K562 (cell line): ENCODE results near the gene LAMA2. TPM values are rescaled to one million over a fixed set of nuclear protein-coding genes. Genes with fewer than 3 reads are reported as not detected.
A peak's percentile ranks its signal among the peaks of the same experiment; 100 is the strongest.
"Not testable (repeated sequence)": the region's sequence is repeated elsewhere in the genome, so short reads cannot be mapped to it uniquely, and the experiment has no call there.

Experiments used
- ATAC-seq: fragments of 200-7000 bp; cut with Tn5 transposase; 3 replicates; pipeline ENCODE4 v1.9.1; 2020; ENCODE audit warnings: moderate library complexity
- BruUV-seq: library from RNA; stranded (reverse); fragments of 400-500 nt; replicated peaks from 2 replicates; lab custom pipeline; 2021; lab: Mats Ljungman, UMichigan
- CTCF ChIA-PET: fragments of 300-600 bp; formaldehyde crosslinking; extraction: SDS; loops from one replicate; lab custom pipeline; 2021; ENCODE audit warnings: low intra/inter-chr PET ratio; lab: Yijun Ruan, JAX
- POLR2A ChIA-PET: fragments of 300-600, 350-650 bp; sonication (Branson Sonifier 250); formaldehyde crosslinking; extraction: SDS; loops from one replicate; lab custom pipeline; 2021; ENCODE audit warnings: antibody characterized with exemption, inconsistent platforms; lab: Yijun Ruan, JAX
- DNase-seq, 4 experiments: peaks; one replicate each; pipeline versions ENCODE4 v3.0.0 to v3.0.0-alpha.2; 2011 to 2018; ENCODE audit warnings: low spot score in 3 of 4, mixed read lengths in 3 of 4; ENCODE audit errors: extremely low read depth in 1 of 4
- FAIRE-seq: peaks from 2 replicates; lab custom pipeline; 2011; peaks lifted over from hg19 to GRCh38; lab: Jason Lieb, UNC
- H2AFZ ChIP-seq: 2 replicates; pipeline ENCODE4 v1.6.0; 2011; ENCODE audit warnings: low read depth, low read length, control low read depth, inconsistent platforms
- H3K27ac ChIP-seq: fragments of 200-600 bp; 3 replicates; pipeline ENCODE4 v1.8.0; 2011; ENCODE audit warnings: low read depth, mild to moderate bottlenecking, control low read depth, inconsistent platforms, low read length, moderate library complexity, mixed read lengths; ENCODE audit errors: extremely low read depth
- H3K27me3 ChIP-seq, 2 experiments: fragments of 300-600 bp in 1 of 2; 2 replicates in 1 of 2; 3 replicates in 1 of 2; pipeline versions ENCODE4 v1.6.0 to v1.8.0; 2011; ENCODE audit warnings: inconsistent platforms in 2 of 2, low read length in 2 of 2, mild to moderate bottlenecking in 1 of 2, mixed read lengths in 1 of 2, moderate library complexity in 1 of 2; ENCODE audit not compliant: control insufficient read depth in 2 of 2, insufficient read depth in 2 of 2
- H3K36me3 ChIP-seq: fragments of 300-600 bp; 3 replicates; pipeline ENCODE4 v1.8.0; 2011; ENCODE audit warnings: mild to moderate bottlenecking, low read length, inconsistent platforms; ENCODE audit not compliant: control insufficient read depth, insufficient read depth
- H3K4me1 ChIP-seq, 2 experiments: fragments of 200-600 bp in 1 of 2; replicated peaks in 1 of 2; 2 replicates in 1 of 2; 3 replicates in 1 of 2; pipeline versions ENCODE4 v1.5.1 to v1.8.0; 2011; ENCODE audit warnings: inconsistent platforms in 2 of 2, low read length in 2 of 2, mild to moderate bottlenecking in 1 of 2, mixed read lengths in 1 of 2, moderate library complexity in 1 of 2; ENCODE audit not compliant: control insufficient read depth in 2 of 2, insufficient read depth in 2 of 2
- H3K4me2 ChIP-seq: 2 replicates; pipeline ENCODE4 v1.6.1; 2011; ENCODE audit warnings: low read length, control low read depth, inconsistent platforms, mixed read lengths; ENCODE audit not compliant: insufficient read depth
- H3K4me3 ChIP-seq: fragments of 200-600 bp; sonication (generic), shearing (Covaris generic); 2 replicates; pipeline ENCODE4 v1.5.1; 2016; ENCODE audit warnings: control low read depth, inconsistent platforms
- H3K79me2 ChIP-seq: fragments of 200-600 bp; 3 replicates; pipeline ENCODE4 v1.8.0; 2011; ENCODE audit warnings: low read length, inconsistent platforms; ENCODE audit not compliant: control insufficient read depth, insufficient read depth
- H3K9ac ChIP-seq, 2 experiments: 2 replicates each; pipeline versions ENCODE4 v1.6.0 to v1.6.1; 2011; ENCODE audit warnings: low read depth in 2 of 2, low read length in 2 of 2, control low read depth in 1 of 2, inconsistent platforms in 1 of 2, mild to moderate bottlenecking in 1 of 2, mixed read lengths in 1 of 2; ENCODE audit not compliant: insufficient read depth in 1 of 2
- H3K9me1 ChIP-seq: one replicate; pipeline ENCODE4 v1.6.0; 2011; ENCODE audit warnings: inconsistent platforms, mild to moderate bottlenecking, low read length, moderate library complexity; ENCODE audit not compliant: control insufficient read depth, insufficient read depth
- H3K9me3 ChIP-seq: replicated peaks from 2 replicates; pipeline ENCODE4 v1.5.1; 2011; ENCODE audit warnings: low read depth, low read length, inconsistent platforms; ENCODE audit not compliant: control insufficient read depth, insufficient read depth
- H4K20me1 ChIP-seq: replicated peaks from 2 replicates; pipeline ENCODE4 v1.6.1; 2011; ENCODE audit warnings: low read length, inconsistent platforms, mixed read lengths; ENCODE audit not compliant: control insufficient read depth, insufficient read depth
- CHCHD3 ChIP-seq: fragments of 250-450 bp; sonication (Bioruptor Pico); IDR thresholded peaks from 2 replicates; pipeline ENCODE4 v2.1.2; 2022; ENCODE audit warnings: mild to moderate bottlenecking
- ETS2 ChIP-seq: IDR thresholded peaks from 2 replicates; pipeline ENCODE4 v1.6.1; 2016; ENCODE audit warnings: borderline replicate concordance, missing genetic modification characterization, mild to moderate bottlenecking, moderate library complexity, missing compliant biosample characterization; ENCODE audit not compliant: poor library complexity, severe bottlenecking
- MEIS2 ChIP-seq: fragments of 450-650 bp; IDR thresholded peaks from 2 replicates; pipeline ENCODE4 v1.6.1; 2014; ENCODE audit warnings: mild to moderate bottlenecking; ENCODE audit not compliant: partially characterized antibody
- NFRKB ChIP-seq: fragments of 450-650 bp; IDR thresholded peaks from 2 replicates; pipeline ENCODE4 v1.6.1; 2016; ENCODE audit warnings: low read depth
- NUFIP1 ChIP-seq: fragments of 450-650 bp; IDR thresholded peaks from 2 replicates; pipeline ENCODE4 v1.6.1; 2018; ENCODE audit not compliant: partially characterized antibody
- SREBF2 ChIP-seq: sonication (generic); formaldehyde crosslinking; IDR thresholded peaks from 2 replicates; pipeline ENCODE4 v1.4.0; 2020; ENCODE audit warnings: mild to moderate bottlenecking, missing genetic modification reagents
- ZFX ChIP-seq: sonication (generic); formaldehyde crosslinking; IDR thresholded peaks from 2 replicates; pipeline ENCODE4 v1.8.0; 2022; ENCODE audit warnings: mild to moderate bottlenecking, missing genetic modification reagents, moderate library complexity
- ZNF316 ChIP-seq: fragments of 450-650 bp; IDR thresholded peaks from 2 replicates; pipeline ENCODE4 v1.6.1; 2016
- ZNF586 ChIP-seq: fragments of 450-650 bp; formaldehyde crosslinking; conservative IDR thresholded peaks from 2 replicates; pipeline ENCODE4 v1.4.0; 2020; ENCODE audit warnings: mild to moderate bottlenecking, moderate library complexity
- WGBS: fragments of 100-300 bp; shearing (Covaris generic); methylation state at CpG from one replicate; pipeline ENCODE4 v1.1.6; 2016; ENCODE audit warnings: low coverage, mixed read lengths; ENCODE audit not compliant: insufficient coverage; ENCODE audit errors: missing lambda C conversion rate; 5-methylcytosine and 5-hydroxymethylcytosine counted together
- in situ Hi-C: fragments of 300-500 bp; cut with MboI; formaldehyde crosslinking; loops from 4 replicates; pipeline ENCODE4 v1.15.0; 2018; ENCODE audit warnings: inconsistent platforms, mixed read lengths
- intact Hi-C: fragments of 100-400 bp; cut with micrococcal nuclease; formaldehyde crosslinking; loops from 2 replicates; pipeline ENCODE4 v1.14.2; 2022
- polyA plus RNA-seq, 8 experiments: library from polyadenylated mRNA; depleted of rRNA in 4 of 8; stranded (reverse) in 5 of 8; unstranded in 3 of 8; fragments of >200 nt; fragmentation: Nextera tagmentation in 2 of 8; fragmentation: Illumina TruSeq in 1 of 8; extraction: Ambion mirVana in 2 of 8; extraction: Trizol in 1 of 8; gene quantifications; 2 replicates each; pipeline versions ENCODE4 v1.2.1 to v1.2.3, GENCODE V29; 2011 to 2014; ENCODE audit warnings: inconsistent platforms in 1 of 8, missing spikeins in 1 of 8
- total RNA-seq, 7 experiments: library from RNA; depleted of rRNA in 6 of 7; stranded (reverse); fragments of >200 nt in 6 of 7; fragmentation: Illumina TruSeq in 2 of 7; extraction: Trizol in 2 of 7; gene quantifications; 2 replicates each; pipeline versions ENCODE4 v1.2.1 to v1.2.3, GENCODE V29; 2011 to 2021; ENCODE audit warnings: low replicate concordance in 1 of 7

Gene LAMA2
- total and polyA plus RNA-seq, 9 of the 15 experiments (the other 6 are each of a cell fraction or from before 2014, with no cell fraction given) = 0.04 to 1.5 (median 0.36) TPM

GRCh38 chr6:129073691-129074395 is 190.9 kb downstream of the LAMA2 start:
- no peak overlapping the region for H3K27ac ChIP-seq
- POLR2A ChIA-PET = no interaction called here
- no peak overlapping the region for H2AFZ ChIP-seq
- H3K9me1 ChIP-seq = no peaks in the 10 kb centered on the region
- no peaks in the 10 kb centered on the region for H3K79me2 ChIP-seq
- no peak for TF ChIP-seq NUFIP1
- no peak for TF ChIP-seq SREBF2 (CRISPR knock-in tag)
- TF ChIP-seq ZNF586 (CRISPR knock-in tag) = no peak
- TF ChIP-seq MEIS2 = no peak
- TF ChIP-seq NFRKB = no peak
- no peak for TF ChIP-seq ETS2
- no peak for TF ChIP-seq ZFX (CRISPR knock-in tag)
- WGBS = 2% methylated on average over 3 of the region's 3 CpGs
- H3K27me3 ChIP-seq = no peaks in the 10 kb centered on the region
- DNase-seq (no peak), ATAC-seq (no peak), FAIRE-seq (no peak)
- no peak overlapping the region for H3K4me3 ChIP-seq
- no peaks in the 10 kb centered on the region for H3K9me3 ChIP-seq
- CTCF ChIA-PET = no interaction called here
- no TSS peak for BruUV-seq
- no peaks in the 10 kb centered on the region for H4K20me1 ChIP-seq
- intact Hi-C loops = no loop called here
- no peak overlapping the region for H3K9ac ChIP-seq
- in situ Hi-C loops = no loop called here
- no peak overlapping the region for H3K4me2 ChIP-seq
- H3K36me3 ChIP-seq = no peaks in the 10 kb centered on the region
- H3K4me1 ChIP-seq = no peaks in the 10 kb centered on the region

GRCh38 chr6:129084406-129084805 is 201.5 kb downstream of the LAMA2 start:
- DNase-seq = no peak
- Histone ChIP-seq H3K27ac (no peak overlapping the region), H4K20me1 (no peaks in the 10 kb centered on the region), H3K9ac (no peak overlapping the region), H3K9me3 (no peaks in the 10 kb centered on the region), H3K4me2 (no peak overlapping the region), H3K4me3 (no peak overlapping the region), H3K79me2 (no peaks in the 10 kb centered on the region), H3K27me3 (no peaks in the 10 kb centered on the region), H3K9me1 (no peaks in the 10 kb centered on the region), H3K4me1 (no peaks in the 10 kb centered on the region), H3K36me3 (no peaks in the 10 kb centered on the region), H2AFZ (no peak overlapping the region)
- no TSS peak for BruUV-seq
- no peak for FAIRE-seq
- ChIA-PET POLR2A (no interaction called here), CTCF (no interaction called here)
- ATAC-seq = no peak
- intact Hi-C loops (no loop called here), in situ Hi-C loops (no loop called here)
- no peak for TF ChIP-seq CHCHD3 (CRISPR knock-in tag)
- peak; percentile 24; the same call in 1 of the 2 replicates for TF ChIP-seq ZNF316

- H3K36me3 ChIP-seq, CTCF ChIA-PET, in situ Hi-C loops, H4K20me1 ChIP-seq, H3K79me2 ChIP-seq, intact Hi-C loops, DNase-seq, H2AFZ ChIP-seq, POLR2A ChIA-PET, H3K4me1 ChIP-seq, BruUV-seq, H3K4me3 ChIP-seq, ATAC-seq, H3K9ac ChIP-seq, H3K27me3 ChIP-seq, H3K27ac ChIP-seq, FAIRE-seq, H3K9me1 ChIP-seq, H3K4me2 ChIP-seq, H3K9me3 ChIP-seq: not testable (repeated sequence)
- 0% methylated on average over 4 of the region's 26 CpGs for WGBS
These were observed 205.5 kb downstream of the LAMA2 start for GRCh38 chr6:129088481-129088880.
